ENCODE data around the gene CFAP77.

The CFAP77 gene

GRCh38 chr9:132500193-132500592 is 90.2 kb downstream of the CFAP77 start:
- Histone ChIP-seq H3K27ac (replicated peaks) (no peak overlapping the region), H3K27me3 (ENCODE audit: insufficient read depth, poor library complexity, severe bottlenecking) (peaks cover 10% of the 10 kb centered on the region), H3K4me3 (replicated peaks; ENCODE audit: insufficient read depth, low read length) (no peak overlapping the region)
- TF ChIP-seq CTCF (IDR thresholded peaks at IDR 0.05; ENCODE audit: insufficient read depth, low read length) (no peak), GABPA (IDR thresholded peaks at IDR 0.05; ENCODE audit: low read depth) (no peak), POLR2AphosphoS5 (IDR thresholded peaks at IDR 0.05; ENCODE audit: low read depth) (no peak), REST (IDR thresholded peaks at IDR 0.05; ENCODE audit: insufficient replicate concordance, low read depth) (no peak), SPI1 (IDR thresholded peaks at IDR 0.05; ENCODE audit: borderline replicate concordance, low read depth) (no peak)
- no peak for DNase-seq (ENCODE audit: low read depth in 1 of 2, low spot score in 1 of 2)

GRCh38 chr9:132502480-132502879 is 92.5 kb downstream of the CFAP77 start:
- Histone ChIP-seq H3K27me3 (ENCODE audit: insufficient read depth, poor library complexity, severe bottlenecking) (peaks cover 6% of the 10 kb centered on the region), H3K4me3 (replicated peaks; ENCODE audit: insufficient read depth, low read length) (no peak overlapping the region), H3K27ac (replicated peaks) (no peak overlapping the region)
- DNase-seq (ENCODE audit: low read depth in 1 of 2, low spot score in 1 of 2): no peak
- no peak for TF ChIP-seq REST (IDR thresholded peaks at IDR 0.05; ENCODE audit: insufficient replicate concordance, low read depth)

DNA sequence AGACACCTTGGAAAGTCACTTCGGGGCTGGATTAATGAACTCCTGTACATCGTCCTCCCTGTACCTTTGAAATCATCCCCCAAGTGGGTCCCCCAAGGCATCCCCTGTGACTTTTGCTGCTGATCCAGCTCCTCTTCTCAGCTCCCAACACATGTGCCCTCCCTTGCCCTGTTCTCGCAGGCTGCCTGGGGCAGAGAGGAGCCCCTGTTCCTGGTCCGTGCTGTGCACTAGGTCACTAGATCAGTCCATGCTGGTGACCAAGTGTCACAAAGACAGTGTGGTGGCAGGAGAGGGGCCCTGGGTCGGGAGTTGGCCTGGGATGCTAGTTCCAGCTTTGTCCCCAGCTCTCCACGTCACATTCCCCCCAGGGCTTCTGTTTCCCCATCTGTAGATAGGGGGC is 93.1 kb downstream of the CFAP77 start:
- Histone ChIP-seq H3K4me3 (replicated peaks; ENCODE audit: insufficient read depth, low read length) (no peak overlapping the region), H3K27me3 (ENCODE audit: insufficient read depth, poor library complexity, severe bottlenecking) (peaks cover 6% of the 10 kb centered on the region), H3K27ac (replicated peaks) (no peak overlapping the region)
- DNase-seq (ENCODE audit: low read depth in 1 of 2, low spot score in 1 of 2): no peak
- no peak for TF ChIP-seq POLR2AphosphoS5 (IDR thresholded peaks at IDR 0.05; ENCODE audit: low read depth)
- no peak for TF ChIP-seq REST (IDR thresholded peaks at IDR 0.05; ENCODE audit: insufficient replicate concordance, low read depth)
- TF ChIP-seq SPI1 (IDR thresholded peaks at IDR 0.05; ENCODE audit: borderline replicate concordance, low read depth): no peak
- TF ChIP-seq CTCF (IDR thresholded peaks at IDR 0.05; ENCODE audit: insufficient read depth, low read length): no peak
- no peak for TF ChIP-seq GABPA (IDR thresholded peaks at IDR 0.05; ENCODE audit: low read depth)

DNA sequence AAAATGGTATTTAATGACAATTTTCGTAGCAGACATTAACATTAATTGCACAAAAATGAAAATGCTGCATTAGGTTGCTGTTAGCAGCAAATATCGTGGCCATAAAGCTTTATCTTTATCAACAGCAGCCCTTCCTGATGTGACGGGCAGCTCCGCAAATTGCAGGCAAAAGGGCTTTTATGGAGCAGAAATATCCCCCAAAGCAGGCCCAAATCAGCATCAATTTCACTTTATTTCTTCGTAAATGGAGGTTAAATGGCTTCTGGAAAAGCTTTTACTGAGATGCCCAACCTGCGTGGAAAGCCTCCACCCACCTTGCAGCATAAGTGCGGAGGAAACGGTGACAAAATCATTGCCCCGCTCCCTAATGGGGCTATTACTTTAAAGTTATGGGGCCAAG is 94.5 kb downstream of the CFAP77 start:
- H3K27me3 ChIP-seq (ENCODE audit: insufficient read depth, poor library complexity, severe bottlenecking): peaks cover 6% of the 10 kb centered on the region
- no peak overlapping the region for H3K27ac ChIP-seq (replicated peaks)
- no peak overlapping the region for H3K4me3 ChIP-seq (replicated peaks; ENCODE audit: insufficient read depth, low read length)
- TF ChIP-seq GABPA (IDR thresholded peaks at IDR 0.05; ENCODE audit: low read depth) (no peak), POLR2AphosphoS5 (IDR thresholded peaks at IDR 0.05; ENCODE audit: low read depth) (no peak), CTCF (IDR thresholded peaks at IDR 0.05; ENCODE audit: insufficient read depth, low read length) (no peak), REST (IDR thresholded peaks at IDR 0.05; ENCODE audit: insufficient replicate concordance, low read depth) (no peak), SPI1 (IDR thresholded peaks at IDR 0.05; ENCODE audit: borderline replicate concordance, low read depth) (no peak)
- no peak for DNase-seq (ENCODE audit: low read depth in 1 of 2, low spot score in 1 of 2)
